ENCODE results near the gene PHYHIPL. TPM values are rescaled to one million over a fixed set of nuclear protein-coding genes. Genes with fewer than 3 reads are reported as not detected.

Gene PHYHIPL
- total and polyA plus RNA-seq, 2 of the 4 experiments (the other 2 are of a cell fraction): not detected

DNA sequence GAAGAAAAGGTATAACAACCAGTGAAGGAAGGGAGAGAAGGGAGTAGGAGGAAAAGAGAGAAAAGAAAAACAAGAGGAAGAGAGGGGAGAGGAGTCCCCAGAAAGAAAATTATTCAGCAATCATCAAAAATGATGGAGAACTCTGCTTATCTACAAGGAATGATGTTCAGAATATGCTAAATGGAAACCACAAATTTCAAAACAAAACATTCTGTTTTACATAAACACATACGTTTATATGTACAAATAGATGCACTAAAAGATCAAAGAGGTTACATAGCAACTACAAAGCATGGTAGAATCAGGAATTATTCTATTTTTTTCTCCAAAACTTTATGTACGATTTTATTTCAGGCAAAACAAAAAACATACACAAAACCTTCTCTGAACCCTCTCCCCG is 94.0 kb downstream of the PHYHIPL start:
- H3K9ac ChIP-seq (ENCODE audit: low read depth, low read length): no peak overlapping the region
- ChIA-PET POLR2A (ENCODE audit: unreplicated experiment) (no interaction called here), CTCF (no interaction called here)
- H3K27ac ChIP-seq (ENCODE audit: insufficient read depth, low read length): no peak overlapping the region
- no peak overlapping the region for H2AFZ ChIP-seq (replicated peaks; ENCODE audit: low read length, poor library complexity)
- no peaks in the 10 kb centered on the region for H3K36me3 ChIP-seq (ENCODE audit: control insufficient read depth, insufficient read depth, low read length)
- TF ChIP-seq MAZ (IDR thresholded peaks at IDR 0.05; ENCODE audit: borderline replicate concordance, low read depth, low read length) (no peak), RCOR1 (IDR thresholded peaks at IDR 0.05; ENCODE audit: insufficient replicate concordance, low read length) (no peak), RFX5 (IDR thresholded peaks at IDR 0.05; ENCODE audit: low read depth, low read length) (no peak), CEBPB (IDR thresholded peaks at IDR 0.05; ENCODE audit: low read depth, low read length) (no peak), MAFK (IDR thresholded peaks at IDR 0.05; ENCODE audit: low read depth, low read length) (no peak), CHD1 (IDR thresholded peaks at IDR 0.05; ENCODE audit: low read depth, low read length) (no peak)
- no peak overlapping the region for H3K18ac ChIP-seq (ENCODE audit: low read depth, low read length)
- no peaks in the 10 kb centered on the region for H3K9me3 ChIP-seq (ENCODE audit: control insufficient read depth, insufficient read depth, low read length)
- H3K23ac ChIP-seq (ENCODE audit: low read depth, low read length): no peak overlapping the region
- no peak overlapping the region for H2BK15ac ChIP-seq (ENCODE audit: low read depth, low read length)
- no peaks in the 10 kb centered on the region for H3K27me3 ChIP-seq (ENCODE audit: control insufficient read depth, insufficient read depth, low read length)
- H3K4me3 ChIP-seq (ENCODE audit: insufficient read depth, low read depth, low read length): no peak overlapping the region
- no peak overlapping the region for H2BK20ac ChIP-seq (ENCODE audit: low read depth, low read length)
- ATAC-seq (ENCODE audit: low read depth) (no peak), DNase-seq (no peak)
- intact Hi-C loops (cut with micrococcal nuclease) (no loop called here), dilution Hi-C loops (cut with HindIII; ENCODE audit: low sequenced_read_pairs, unreplicated experiment) (no loop called here), in situ Hi-C loops (cut with MboI; ENCODE audit: low sequenced_read_pairs) (no loop called here)
- H3K4me1 ChIP-seq (ENCODE audit: control insufficient read depth, insufficient read depth, low read length): peaks cover 2% of the 10 kb centered on the region; the same call in 1 of the 2 replicates
- WGBS, 2 experiments (ENCODE audit: extremely low coverage in 2 of 2, insufficient read length in 1 of 2): no CpG with 5 or more reads among the region's 3 CpGs
- no peak overlapping the region for H2BK5ac ChIP-seq (ENCODE audit: low read depth, low read length, poor library complexity, severe bottlenecking)
- H3K9me1 ChIP-seq (ENCODE audit: insufficient read depth, low read length): no peaks in the 10 kb centered on the region
- no peaks in the 10 kb centered on the region for H3K79me1 ChIP-seq (ENCODE audit: low read depth in 1 of 2, low read length in 2 of 2)
- no peak overlapping the region for H2AK9ac ChIP-seq (replicated peaks; ENCODE audit: low read depth, low read length, poor library complexity)
- no peak overlapping the region for H2BK120ac ChIP-seq (ENCODE audit: low read depth, low read length)
- H3K4ac ChIP-seq (ENCODE audit: low read depth, low read length): no peak overlapping the region
- H4K8ac ChIP-seq (ENCODE audit: low read depth in 2 of 2, low read length in 2 of 2): no peak overlapping the region
- H3K56ac ChIP-seq (ENCODE audit: extremely low read depth, insufficient read depth, low read length): no peak overlapping the region
- H3K14ac ChIP-seq (replicated peaks; ENCODE audit: low read depth, low read length): no peak overlapping the region
- no peak overlapping the region for H2AK5ac ChIP-seq (ENCODE audit: low read depth, low read length)
- H3K4me2 ChIP-seq (ENCODE audit: low read depth, low read length): no peak overlapping the region
- BruUV-seq (replicated peaks): no TSS peak
- no peak overlapping the region for H4K5ac ChIP-seq (ENCODE audit: low read depth, low read length)
- no peak overlapping the region for H4K91ac ChIP-seq (ENCODE audit: insufficient read depth, low read depth, low read length)
- H4K20me1 ChIP-seq (ENCODE audit: insufficient read depth, low read length): no peaks in the 10 kb centered on the region
